HUES6 (cell line): Measurements from ENCODE around the gene SPANXC.
"Not testable (repeated sequence)": the region's sequence is repeated elsewhere in the genome, so short reads cannot be mapped to it uniquely, and the experiment has no call there.

Experiments used
- H3K27ac ChIP-seq: 2 replicates; pipeline ENCODE4 v1.7.0; 2013; ENCODE audit warnings: low read depth, mild to moderate bottlenecking, low read length, inconsistent platforms
- H3K27me3 ChIP-seq: 2 replicates; pipeline ENCODE4 v1.6.1; 2013; ENCODE audit warnings: low read length; ENCODE audit not compliant: control insufficient read depth, insufficient read depth
- H3K36me3 ChIP-seq: 2 replicates; pipeline ENCODE4 v1.6.1; 2013; ENCODE audit warnings: low read length; ENCODE audit not compliant: control insufficient read depth, insufficient read depth
- H3K4me1 ChIP-seq: 2 replicates; pipeline ENCODE4 v1.6.1; 2013; ENCODE audit warnings: low read length; ENCODE audit not compliant: control insufficient read depth, insufficient read depth
- H3K4me3 ChIP-seq: 2 replicates; pipeline ENCODE4 v1.5.1; 2013; ENCODE audit warnings: low read depth, low read length
- H3K9ac ChIP-seq: one replicate; pipeline ENCODE4 v1.6.1; 2013; ENCODE audit warnings: mild to moderate bottlenecking, low read length
- H3K9me3 ChIP-seq: 2 replicates; pipeline ENCODE4 v1.6.1; 2013; ENCODE audit warnings: low read depth, low read length; ENCODE audit not compliant: control insufficient read depth, insufficient read depth

The SPANXC gene

DNA sequence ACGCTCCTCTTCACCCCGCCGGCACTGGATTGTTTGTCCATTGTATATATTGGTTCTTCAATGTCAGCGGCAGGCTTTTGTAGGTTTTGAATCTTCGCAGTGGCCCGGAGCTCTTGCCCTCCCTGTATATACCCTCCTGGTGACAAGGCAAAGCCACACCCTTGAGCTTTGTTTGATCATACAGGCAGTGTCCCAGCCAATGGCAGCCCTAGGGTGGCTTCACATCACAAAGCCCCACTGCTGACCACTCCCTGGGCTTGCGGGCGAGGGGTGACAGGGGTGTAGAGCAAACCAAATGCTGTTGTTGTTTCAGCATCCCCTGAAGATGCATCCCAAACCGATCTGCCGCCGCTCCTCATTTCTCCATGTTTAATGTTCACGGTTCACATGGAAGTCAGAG is at the start of gene SPANXC:
TSS of gene SPANXC (minus strand) at position 101 of the 400 bp plus-strand sequence. CDS start at position 41, 60 bp downstream.
- not testable (repeated sequence) for H3K9me3 ChIP-seq, H3K4me1 ChIP-seq, H3K9ac ChIP-seq, H3K4me3 ChIP-seq, H3K27ac ChIP-seq, H3K36me3 ChIP-seq, H3K27me3 ChIP-seq

DNA sequence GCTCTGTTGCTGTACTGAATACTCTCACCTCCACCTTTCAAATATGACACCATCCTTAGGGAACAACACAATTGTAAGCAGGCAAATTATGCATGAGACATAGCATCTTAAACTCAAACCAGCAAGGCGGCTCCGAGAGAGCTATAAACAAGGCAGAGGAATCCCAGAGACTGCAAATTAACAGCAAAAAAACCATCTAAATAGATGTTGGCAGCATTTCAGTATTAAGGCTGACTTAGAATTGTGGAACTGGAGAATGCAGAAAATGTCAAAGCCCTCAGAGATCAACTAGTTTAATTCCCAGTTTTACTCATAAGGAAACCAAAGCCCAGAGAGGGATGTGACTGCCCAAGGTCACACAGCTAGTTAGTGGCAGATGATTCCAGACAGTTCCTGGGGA is 37.2 kb upstream of the SPANXC start:
- H3K27me3 ChIP-seq = no peaks in the 10 kb centered on the region; the same call in 1 of the 2 replicates
- H3K9me3 ChIP-seq = no peaks in the 10 kb centered on the region
- no peak overlapping the region for H3K9ac ChIP-seq
- no peaks in the 10 kb centered on the region for H3K4me1 ChIP-seq
- H3K36me3 ChIP-seq = no peaks in the 10 kb centered on the region
- H3K4me3 ChIP-seq = no peak overlapping the region
- no peak overlapping the region for H3K27ac ChIP-seq

GRCh38 chrX:141278306-141278705 is 36.0 kb upstream of the SPANXC start:
- H3K9me3 ChIP-seq = no peaks in the 10 kb centered on the region
- no peak overlapping the region for H3K27ac ChIP-seq
- no peaks in the 10 kb centered on the region for H3K4me1 ChIP-seq
- H3K4me3 ChIP-seq = no peak overlapping the region
- no peak overlapping the region for H3K9ac ChIP-seq
- H3K36me3 ChIP-seq = no peaks in the 10 kb centered on the region
- H3K27me3 ChIP-seq = no peaks in the 10 kb centered on the region; the same call in 1 of the 2 replicates

GRCh38 chrX:141258080-141258479 is 15.8 kb upstream of the SPANXC start:
- no peak overlapping the region for H3K27ac ChIP-seq
- no peaks in the 10 kb centered on the region; the same call in 1 of the 2 replicates for H3K27me3 ChIP-seq
- H3K36me3 ChIP-seq = no peaks in the 10 kb centered on the region
- no peak overlapping the region for H3K9ac ChIP-seq
- H3K9me3 ChIP-seq = no peaks in the 10 kb centered on the region
- no peak overlapping the region for H3K4me3 ChIP-seq
- no peaks in the 10 kb centered on the region for H3K4me1 ChIP-seq

GRCh38 chrX:141221611-141222010 is 20.7 kb downstream of the SPANXC start:
- H3K27ac ChIP-seq = no peak overlapping the region
- no peaks in the 10 kb centered on the region for H3K9me3 ChIP-seq
- no peak overlapping the region for H3K9ac ChIP-seq
- no peaks in the 10 kb centered on the region for H3K4me1 ChIP-seq
- H3K36me3 ChIP-seq = no peaks in the 10 kb centered on the region
- H3K4me3 ChIP-seq = no peak overlapping the region
- no peaks in the 10 kb centered on the region for H3K27me3 ChIP-seq

DNA sequence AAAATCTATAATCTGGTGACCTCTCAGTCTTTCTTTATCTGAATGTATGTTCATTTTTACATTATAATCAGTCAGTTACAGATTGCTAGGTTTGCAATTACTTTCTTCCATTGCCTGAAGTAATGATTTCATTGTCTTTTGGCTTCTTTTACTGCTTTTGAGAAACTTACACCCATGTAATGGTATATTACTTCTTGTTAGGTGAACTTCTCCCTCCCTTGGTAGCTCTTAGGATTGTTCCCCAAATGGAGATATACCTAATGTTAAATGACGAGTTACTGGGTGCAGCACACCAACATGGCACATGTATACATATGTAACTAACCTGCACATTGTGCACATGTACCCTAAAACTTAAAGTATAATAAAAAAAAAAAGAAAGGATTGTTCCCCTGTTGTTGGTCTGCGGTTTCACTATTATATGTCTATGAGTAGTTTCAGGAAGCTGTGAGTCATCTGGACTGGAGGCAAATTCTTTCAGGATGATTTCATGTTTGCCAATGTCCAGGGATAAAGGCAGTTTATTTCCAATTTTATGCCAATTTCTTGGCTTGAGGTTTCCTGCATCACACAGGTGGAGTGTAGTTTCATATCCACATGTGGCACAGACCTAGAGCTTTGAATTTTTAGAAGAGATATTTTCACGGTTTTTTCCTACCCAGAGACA is 21.8 kb downstream of the SPANXC start:
- Histone ChIP-seq H3K27ac (no peak overlapping the region), H3K27me3 (no peaks in the 10 kb centered on the region), H3K9ac (no peak overlapping the region), H3K4me3 (no peak overlapping the region), H3K9me3 (no peaks in the 10 kb centered on the region), H3K36me3 (no peaks in the 10 kb centered on the region), H3K4me1 (no peaks in the 10 kb centered on the region)

DNA sequence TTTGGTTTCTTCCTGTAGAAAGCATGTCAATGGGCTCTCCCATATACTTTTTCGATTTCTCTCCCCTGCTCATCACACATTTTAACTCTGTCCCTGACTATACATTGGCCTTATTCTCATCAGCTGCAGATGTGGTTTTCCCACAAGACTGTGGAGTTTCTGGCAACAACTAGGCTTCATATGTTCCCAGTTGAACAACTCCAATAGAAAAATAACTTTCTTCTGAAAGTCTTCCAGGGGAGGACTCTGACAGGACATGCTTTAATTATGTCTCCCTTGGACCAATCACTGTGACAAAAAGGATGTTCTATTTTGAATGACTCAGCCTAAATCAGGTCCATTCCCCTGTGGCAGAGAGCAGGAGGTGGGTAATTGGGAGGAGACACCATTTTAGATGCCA is 28.1 kb downstream of the SPANXC start:
- no peaks in the 10 kb centered on the region for H3K36me3 ChIP-seq
- no peaks in the 10 kb centered on the region for H3K4me1 ChIP-seq
- no peak overlapping the region for H3K4me3 ChIP-seq
- H3K9me3 ChIP-seq = no peaks in the 10 kb centered on the region
- no peaks in the 10 kb centered on the region for H3K27me3 ChIP-seq
- H3K9ac ChIP-seq = no peak overlapping the region
- no peak overlapping the region for H3K27ac ChIP-seq

- H3K9me3 ChIP-seq = peaks cover 4% of the 10 kb centered on the region; the same call in 1 of the 2 replicates
- H3K4me3 ChIP-seq = no peak overlapping the region
- H3K27ac ChIP-seq = no peak overlapping the region
- no peak overlapping the region for H3K9ac ChIP-seq
- no peaks in the 10 kb centered on the region for H3K27me3 ChIP-seq
- 0 out of 2 replicates have a peak, but pooled peaks cover 2% of the 10 kb centered on the region for H3K4me1 ChIP-seq
- H3K36me3 ChIP-seq = no peaks in the 10 kb centered on the region
These were observed 40.4 kb downstream of the SPANXC start for GRCh38 chrX:141201962-141202361.
